Natural killer cell (primary cell): Measurements from ENCODE around the gene BBS9. TPM values are rescaled to one million over a fixed set of nuclear protein-coding genes. Genes with fewer than 3 reads are reported as not detected.

Experiments
- ATAC-seq, 3 donors: fragments of 150-1000 bp in 2 of 3; fragments of 200-7000 bp in 1 of 3; cut with Tn5 transposase; 1 replicate in 1 of 3; 2 replicates in 2 of 3; pipeline ENCODE4 v1.10.0; 2021; ENCODE audit warnings: mild to moderate bottlenecking in 2 of 3, moderate library complexity in 2 of 3
- DNase-seq, 2 donors: peaks; one replicate each; pipeline versions ENCODE4 v3.0.0 to v3.0.0-alpha.2; 2013 to 2021; ENCODE audit warnings: mixed read lengths in 1 of 2
- H3K27ac ChIP-seq: one replicate; pipeline ENCODE4 v1.5.1; 2013; ENCODE audit warnings: mild to moderate bottlenecking, low read length
- H3K27me3 ChIP-seq: one replicate; pipeline ENCODE4 v1.6.1; 2013; ENCODE audit warnings: low read length; ENCODE audit not compliant: control insufficient read depth, insufficient read depth
- H3K36me3 ChIP-seq: one replicate; pipeline ENCODE4 v1.6.1; 2013; ENCODE audit warnings: low read length; ENCODE audit not compliant: control insufficient read depth, insufficient read depth
- H3K4me1 ChIP-seq: one replicate; pipeline ENCODE4 v1.6.1; 2013; ENCODE audit warnings: low read length; ENCODE audit not compliant: control insufficient read depth, insufficient read depth
- H3K4me3 ChIP-seq: one replicate; pipeline ENCODE4 v1.5.1; 2013; ENCODE audit warnings: low read length
- H3K9me3 ChIP-seq: one replicate; pipeline ENCODE4 v1.6.1; 2013; ENCODE audit warnings: low read length; ENCODE audit not compliant: control insufficient read depth, insufficient read depth
- H3K27ac Mint-ChIP-seq, 2 donors: one replicate each; pipeline ENCODE4 v1.8.0; 2022; ENCODE audit warnings: mild to moderate bottlenecking in 2 of 2, mixed read lengths in 2 of 2, moderate library complexity in 1 of 2
- H3K27me3 Mint-ChIP-seq, 2 donors: one replicate each; pipeline ENCODE4 v1.8.0; 2022; ENCODE audit warnings: low read depth in 2 of 2, mixed read lengths in 2 of 2
- H3K36me3 Mint-ChIP-seq: one replicate; pipeline ENCODE4 v1.8.0; 2022; ENCODE audit warnings: mixed read lengths
- H3K4me1 Mint-ChIP-seq, 2 donors: one replicate each; pipeline ENCODE4 v1.8.0; 2022; ENCODE audit warnings: mixed read lengths in 2 of 2
- H3K4me3 Mint-ChIP-seq: one replicate; pipeline ENCODE4 v1.8.0; 2022; ENCODE audit warnings: mild to moderate bottlenecking, moderate library complexity, mixed read lengths
- H3K9me3 Mint-ChIP-seq, 2 donors: one replicate each; pipeline ENCODE4 v1.8.0; 2022; ENCODE audit warnings: mixed read lengths in 2 of 2
- WGBS: methylation state at CpG from one replicate; pipeline ENCODE4 v1.1.7; 2013; ENCODE audit warnings: missing lambda C conversion rate; ENCODE audit not compliant: insufficient coverage; 5-methylcytosine and 5-hydroxymethylcytosine counted together
- intact Hi-C: fragments of 100-400 bp; cut with micrococcal nuclease; formaldehyde crosslinking; loops from one replicate; pipeline ENCODE4 v1.14.2; 2022
- total RNA-seq, 4 donors: library from RNA; stranded (reverse); fragments of 120-200 nt in 1 of 4; gene quantifications; one replicate each; pipeline versions ENCODE4 v1.2.3 to v1.2.4, GENCODE V29; 2013 to 2022
- TF ChIP-seq, protein P1 (sequence below): fragments of 200-600 bp; IDR thresholded peaks from one replicate; pipeline ENCODE4 v1.8.0; 2022; ENCODE audit warnings: antibody characterized with exemption

Gene BBS9
- total RNA-seq, 3 donors from 2014 or later (not counting 1 experiment from before 2014, with no cell fraction given) = 25.1 to 34.6 (median 34.4) TPM

DNA sequence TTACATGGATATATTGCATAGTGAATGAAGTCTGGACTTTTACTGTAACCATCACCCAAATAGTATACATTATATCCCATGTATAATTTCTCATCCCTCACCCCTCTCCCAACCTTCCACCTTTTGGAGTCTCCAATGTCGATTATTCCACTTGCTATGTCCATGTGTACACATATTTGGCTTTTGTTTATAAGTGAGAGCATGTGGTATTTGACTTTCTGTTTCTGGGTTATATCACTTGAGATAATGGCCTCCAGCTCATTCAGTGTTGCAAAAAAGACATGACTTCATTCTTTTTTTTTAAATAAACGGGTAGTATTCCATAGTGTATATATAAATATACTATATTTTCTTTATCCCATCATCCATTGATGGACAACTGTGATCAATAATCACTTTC is 487.4 kb downstream of the BBS9 start:
- no peaks in the 10 kb centered on the region for H3K9me3 ChIP-seq
- no peak overlapping the region for H3K27ac Mint-ChIP-seq
- no peak overlapping the region for H3K4me3 ChIP-seq
- peaks cover 7% of the 10 kb centered on the region for H3K36me3 Mint-ChIP-seq
- peaks cover 4 to 18% of the 10 kb centered on the region in 2 donors for H3K9me3 Mint-ChIP-seq
- H3K27me3 ChIP-seq = no peaks in the 10 kb centered on the region
- no peak for ATAC-seq
- H3K27ac ChIP-seq = no peak overlapping the region
- DNase-seq = no peak
- no peak overlapping the region for H3K4me3 Mint-ChIP-seq
- H3K36me3 ChIP-seq = no peaks in the 10 kb centered on the region
- intact Hi-C loops = loop anchor here (10.0 kb wide), 1 partner anchor 58 kb away; no protein-coding TSS in a partner anchor
- H3K27me3 Mint-ChIP-seq = no peaks in the 10 kb centered on the region
- H3K4me1 Mint-ChIP-seq = peaks cover 0 to 10% of the 10 kb centered on the region in 2 donors
- TF ChIP-seq, protein P1, sequence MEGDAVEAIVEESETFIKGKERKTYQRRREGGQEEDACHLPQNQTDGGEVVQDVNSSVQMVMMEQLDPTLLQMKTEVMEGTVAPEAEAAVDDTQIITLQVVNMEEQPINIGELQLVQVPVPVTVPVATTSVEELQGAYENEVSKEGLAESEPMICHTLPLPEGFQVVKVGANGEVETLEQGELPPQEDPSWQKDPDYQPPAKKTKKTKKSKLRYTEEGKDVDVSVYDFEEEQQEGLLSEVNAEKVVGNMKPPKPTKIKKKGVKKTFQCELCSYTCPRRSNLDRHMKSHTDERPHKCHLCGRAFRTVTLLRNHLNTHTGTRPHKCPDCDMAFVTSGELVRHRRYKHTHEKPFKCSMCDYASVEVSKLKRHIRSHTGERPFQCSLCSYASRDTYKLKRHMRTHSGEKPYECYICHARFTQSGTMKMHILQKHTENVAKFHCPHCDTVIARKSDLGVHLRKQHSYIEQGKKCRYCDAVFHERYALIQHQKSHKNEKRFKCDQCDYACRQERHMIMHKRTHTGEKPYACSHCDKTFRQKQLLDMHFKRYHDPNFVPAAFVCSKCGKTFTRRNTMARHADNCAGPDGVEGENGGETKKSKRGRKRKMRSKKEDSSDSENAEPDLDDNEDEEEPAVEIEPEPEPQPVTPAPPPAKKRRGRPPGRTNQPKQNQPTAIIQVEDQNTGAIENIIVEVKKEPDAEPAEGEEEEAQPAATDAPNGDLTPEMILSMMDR = no peak
- WGBS = no CpG with 5 or more reads among the region's 2 CpGs
- H3K4me1 ChIP-seq = no peaks in the 10 kb centered on the region

DNA sequence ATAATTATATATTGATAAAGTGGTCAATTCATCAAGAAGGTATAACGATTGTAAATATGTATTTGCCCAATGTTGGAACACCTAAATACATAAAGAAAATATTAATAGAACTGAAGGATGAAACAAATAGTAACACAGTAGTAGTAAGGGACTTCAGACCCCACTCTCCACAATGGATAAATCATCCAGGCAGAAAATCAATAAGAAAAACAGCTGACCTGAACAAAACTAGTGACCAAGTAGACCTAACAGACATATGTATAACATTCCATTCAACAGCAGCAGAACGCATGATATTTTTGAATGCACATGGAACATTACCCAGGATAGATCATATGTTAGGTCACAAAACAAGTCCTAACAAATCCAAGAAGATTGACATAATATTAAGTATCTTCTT is 489.9 kb downstream of the BBS9 start:
- Mint-ChIP-seq H3K4me3 (no peak overlapping the region), H3K4me1 (peaks cover 2 to 19% of the 10 kb centered on the region in 2 donors), H3K36me3 (peaks cover 7% of the 10 kb centered on the region), H3K27me3 (no peaks in the 10 kb centered on the region), H3K27ac (no peak overlapping the region), H3K9me3 (peaks cover 0 to 18% of the 10 kb centered on the region in 2 donors)
- no peaks in the 10 kb centered on the region for H3K27me3 ChIP-seq
- DNase-seq = no peak
- TF ChIP-seq, protein P1 = no peak
- no peaks in the 10 kb centered on the region for H3K36me3 ChIP-seq
- H3K27ac ChIP-seq = no peak overlapping the region
- no peak for ATAC-seq
- no peaks in the 10 kb centered on the region for H3K4me1 ChIP-seq
- WGBS = 89% methylated on average over 1 of the region's 2 CpGs
- intact Hi-C loops = loop anchor here (10.0 kb wide), 1 partner anchor 56 kb away; no protein-coding TSS in a partner anchor
- no peak overlapping the region for H3K4me3 ChIP-seq
- no peaks in the 10 kb centered on the region for H3K9me3 ChIP-seq

DNA sequence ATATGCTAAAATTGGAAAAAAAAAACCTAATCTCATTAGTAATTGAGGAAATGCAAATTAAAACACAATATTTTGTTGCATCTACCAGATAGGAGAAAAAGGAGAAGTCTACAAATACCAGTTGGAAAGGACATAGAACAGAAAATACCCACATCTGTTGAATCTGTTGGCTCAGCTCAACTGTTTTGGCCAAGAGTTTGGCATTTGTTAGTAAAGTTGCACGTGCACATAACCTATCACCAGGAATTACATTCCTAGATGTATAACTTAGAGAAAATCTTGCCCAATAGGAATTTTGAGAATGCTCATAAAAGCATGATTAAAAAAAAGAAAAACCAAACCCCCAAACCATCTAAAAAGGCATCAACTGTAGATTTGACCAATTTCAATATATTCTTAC is 493.9 kb downstream of the BBS9 start:
- Mint-ChIP-seq H3K27me3 (no peaks in the 10 kb centered on the region), H3K36me3 (peaks cover 11% of the 10 kb centered on the region), H3K4me3 (no peak overlapping the region), H3K9me3 (peaks cover 0 to 12% of the 10 kb centered on the region in 2 donors), H3K27ac (no peak overlapping the region), H3K4me1 (peaks cover 4 to 9% of the 10 kb centered on the region in 2 donors)
- intact Hi-C loops = no loop called here
- H3K4me1 ChIP-seq = no peaks in the 10 kb centered on the region
- no CpG with 5 or more reads among the region's 1 CpG for WGBS
- H3K36me3 ChIP-seq = no peaks in the 10 kb centered on the region
- H3K27ac ChIP-seq = no peak overlapping the region
- DNase-seq = no peak
- TF ChIP-seq, protein P1 = no peak
- no peak for ATAC-seq
- H3K4me3 ChIP-seq = no peak overlapping the region
- no peaks in the 10 kb centered on the region for H3K27me3 ChIP-seq
- peaks cover 3% of the 10 kb centered on the region for H3K9me3 ChIP-seq

DNA sequence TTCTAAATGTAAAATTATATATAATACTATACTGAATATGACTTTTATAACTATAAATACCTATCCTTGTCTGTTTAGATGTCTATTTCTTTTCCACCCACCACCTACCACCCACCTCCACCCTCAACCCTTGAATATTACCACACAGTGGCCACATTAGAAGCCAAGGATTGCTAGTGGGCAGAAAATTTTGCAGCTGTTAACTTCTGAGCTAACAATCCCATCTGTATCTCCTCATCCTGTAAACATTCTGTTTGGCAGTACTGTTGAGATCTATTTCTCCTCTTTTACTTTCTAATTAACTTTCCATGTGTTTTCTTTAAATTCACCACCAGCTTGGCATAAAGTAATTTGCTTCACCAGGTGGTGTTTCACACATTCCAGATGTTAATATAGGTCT is 494.9 kb downstream of the BBS9 start:
- Histone ChIP-seq H3K9me3 (peaks cover 3% of the 10 kb centered on the region), H3K27ac (no peak overlapping the region), H3K36me3 (no peaks in the 10 kb centered on the region), H3K27me3 (no peaks in the 10 kb centered on the region), H3K4me1 (no peaks in the 10 kb centered on the region), H3K4me3 (no peak overlapping the region)
- Mint-ChIP-seq H3K36me3 (peaks cover 11% of the 10 kb centered on the region), H3K4me1 (peaks cover 4 to 9% of the 10 kb centered on the region in 2 donors), H3K27ac (no peak overlapping the region), H3K27me3 (no peaks in the 10 kb centered on the region), H3K4me3 (no peak overlapping the region), H3K9me3 (peaks cover 0 to 9% of the 10 kb centered on the region in 2 donors)
- TF ChIP-seq, protein P1 = no peak
- intact Hi-C loops = no loop called here
- ATAC-seq (no peak), DNase-seq (no peak)
